ENCODE data around the gene MATCAP1. TPM values are rescaled to one million over a fixed set of nuclear protein-coding genes. Genes with fewer than 3 reads are reported as not detected.

Gene MATCAP1
- total and polyA plus RNA-seq, 2 donors (not counting 1 experiment from before 2014, with no cell fraction given) = 6.2 to 8.9 TPM

DNA sequence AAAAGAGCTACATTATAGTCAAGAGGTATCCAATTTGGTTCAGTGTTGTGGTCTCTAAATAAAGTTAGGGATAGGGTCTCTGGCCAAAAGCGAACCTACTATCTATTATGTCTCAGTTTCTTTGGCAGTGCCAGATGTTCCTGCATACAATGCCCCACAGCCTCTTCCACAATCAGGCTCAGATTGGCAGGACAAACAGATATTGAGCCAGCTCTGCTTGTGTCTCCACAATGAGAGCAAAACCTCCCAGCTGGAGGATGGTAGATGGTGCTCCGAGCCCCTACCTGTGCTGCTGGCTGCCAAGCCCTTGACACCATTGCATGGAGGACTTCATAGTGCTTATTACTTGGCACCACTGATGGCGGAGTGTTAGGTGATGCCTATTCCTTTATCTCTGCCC lies 54.3 kb downstream of the MATCAP1 start:
- no peak for ATAC-seq (ENCODE audit: low read depth)
- POLR2A ChIA-PET = no interaction called here
- Mint-ChIP-seq H3K4me1 (no peaks in the 10 kb centered on the region), H3K27ac (no peak overlapping the region), H3K4me3 (no peak overlapping the region), H3K27me3 (no peaks in the 10 kb centered on the region), H3K9me3 (ENCODE audit: insufficient read depth) (no peaks in the 10 kb centered on the region)
- no peaks in the 10 kb centered on the region for H3K79me2 ChIP-seq (ENCODE audit: control insufficient read depth, insufficient read depth, low read length)
- intact Hi-C loops (cut with micrococcal nuclease) = no loop called here
- no peaks in the 10 kb centered on the region for H4K20me1 ChIP-seq (ENCODE audit: control insufficient read depth, insufficient read depth, low read length, poor library complexity, severe bottlenecking)
- CTCF ChIA-PET = interaction anchor here (0.9 to 1.7 kb wide), 3 partner anchors 9 to 151 kb away, joined by 3 to 4 read pairs (median 3); no protein-coding TSS in a partner anchor
- no peaks in the 10 kb centered on the region for H3K9me3 ChIP-seq (ENCODE audit: control extremely low read depth in 1 of 3, control insufficient read depth in 2 of 3, insufficient read depth in 1 of 3, low read length in 2 of 3)
- H2AFZ ChIP-seq (ENCODE audit: insufficient read depth, low read depth, low read length, poor library complexity, severe bottlenecking) = no peak overlapping the region
- no peak for DNase-seq
- H3K36me3 ChIP-seq (replicated peaks in 1 of 2; ENCODE audit: control extremely low read depth in 1 of 2, control insufficient read depth in 1 of 2, extremely low read depth in 1 of 2, insufficient read depth in 2 of 2, low read length in 1 of 2) = peaks cover 0 to 45% of the 10 kb centered on the region in 2 experiments
- WGBS (ENCODE audit: insufficient coverage) = 100% methylated on average over 2 of the region's 3 CpGs
- TF ChIP-seq CTCF (IDR thresholded peaks at IDR 0.05) = no peak
- TF ChIP-seq EZH2 (IDR thresholded peaks at IDR 0.05; ENCODE audit: borderline replicate concordance, insufficient read depth, low read depth, low read length, poor library complexity, severe bottlenecking) = no peak
- H3K4me3 ChIP-seq (ENCODE audit: control extremely low read depth in 1 of 5, extremely low read depth in 1 of 5, insufficient read depth in 1 of 5, low read depth in 2 of 5, low read length in 4 of 5) = no peak overlapping the region
- no peak overlapping the region for H3K27ac ChIP-seq (ENCODE audit: low read length in 2 of 2)
- no peaks in the 10 kb centered on the region for H3K4me1 ChIP-seq (ENCODE audit: control insufficient read depth in 2 of 2, insufficient read depth in 2 of 2, low read length in 2 of 2)
- H3K4me2 ChIP-seq (replicated peaks; ENCODE audit: low read depth, low read length, poor library complexity, severe bottlenecking) = no peak overlapping the region
- no peaks in the 10 kb centered on the region for H3K27me3 ChIP-seq (replicated peaks in 1 of 4; ENCODE audit: control extremely low read depth in 1 of 4, control insufficient read depth in 3 of 4, insufficient read depth in 4 of 4, low read length in 3 of 4)
- H3K9ac ChIP-seq (ENCODE audit: low read length) = no peak overlapping the region

- ATAC-seq (ENCODE audit: low read depth) (no peak), DNase-seq (no peak)
- H3K79me2 ChIP-seq (ENCODE audit: control insufficient read depth, insufficient read depth, low read length) = no peaks in the 10 kb centered on the region
- ChIA-PET CTCF (interaction anchor here (0.9 to 1.4 kb wide), 2 partner anchors 9 to 25 kb away, joined by 3 to 4 read pairs; no protein-coding TSS in a partner anchor), POLR2A (no interaction called here)
- no peaks in the 10 kb centered on the region for H4K20me1 ChIP-seq (ENCODE audit: control insufficient read depth, insufficient read depth, low read length, poor library complexity, severe bottlenecking)
- 100% methylated on average over 3 of the region's 3 CpGs for WGBS (ENCODE audit: insufficient coverage)
- H2AFZ ChIP-seq (ENCODE audit: insufficient read depth, low read depth, low read length, poor library complexity, severe bottlenecking) = no peak overlapping the region
- no peak overlapping the region for H3K4me3 ChIP-seq (ENCODE audit: control extremely low read depth in 1 of 5, extremely low read depth in 1 of 5, insufficient read depth in 1 of 5, low read depth in 2 of 5, low read length in 4 of 5)
- H3K36me3 ChIP-seq (replicated peaks in 1 of 2; ENCODE audit: control extremely low read depth in 1 of 2, control insufficient read depth in 1 of 2, extremely low read depth in 1 of 2, insufficient read depth in 2 of 2, low read length in 1 of 2) = peaks cover 0 to 44% of the 10 kb centered on the region in 2 experiments
- H3K9me3 ChIP-seq (ENCODE audit: control extremely low read depth in 1 of 3, control insufficient read depth in 2 of 3, insufficient read depth in 1 of 3, low read length in 2 of 3) = no peaks in the 10 kb centered on the region
- Mint-ChIP-seq H3K27me3 (no peaks in the 10 kb centered on the region), H3K4me3 (no peak overlapping the region), H3K4me1 (no peaks in the 10 kb centered on the region), H3K9me3 (ENCODE audit: insufficient read depth) (no peaks in the 10 kb centered on the region), H3K27ac (no peak overlapping the region)
- TF ChIP-seq EZH2 (IDR thresholded peaks at IDR 0.05; ENCODE audit: borderline replicate concordance, insufficient read depth, low read depth, low read length, poor library complexity, severe bottlenecking) = no peak
- TF ChIP-seq CTCF (IDR thresholded peaks at IDR 0.05) = no peak
- H3K9ac ChIP-seq (ENCODE audit: low read length) = no peak overlapping the region
- no peaks in the 10 kb centered on the region for H3K4me1 ChIP-seq (ENCODE audit: control insufficient read depth in 2 of 2, insufficient read depth in 2 of 2, low read length in 2 of 2)
- H3K4me2 ChIP-seq (replicated peaks; ENCODE audit: low read depth, low read length, poor library complexity, severe bottlenecking) = no peak overlapping the region
- no peak overlapping the region for H3K27ac ChIP-seq (ENCODE audit: low read length in 2 of 2)
- intact Hi-C loops (cut with micrococcal nuclease) = no loop called here
- no peaks in the 10 kb centered on the region for H3K27me3 ChIP-seq (replicated peaks in 1 of 4; ENCODE audit: control extremely low read depth in 1 of 4, control insufficient read depth in 3 of 4, insufficient read depth in 4 of 4, low read length in 3 of 4)
Measured at GRCh38 chr16:67128887-67129286, 54.9 kb downstream of the MATCAP1 start.

All from B cell (primary cell).